HG02870 (cell line): ENCODE data around the gene CHST13.

Source experiments
- ATAC-seq: cut with Tn5 transposase; IDR thresholded peaks from one replicate; pipeline ENCODE4 v1.9.1; 2021; ENCODE audit warnings: mild to moderate bottlenecking, moderate library complexity; ENCODE audit not compliant: unreplicated experiment

Gene CHST13

GRCh38 chr3:126523745-126524428 lies at the start of gene CHST13:
Gene CHST13 (plus strand): TSS chr3:126524155. CDS start chr3:126524333, 178 bp downstream.
- no peak for ATAC-seq

DNA sequence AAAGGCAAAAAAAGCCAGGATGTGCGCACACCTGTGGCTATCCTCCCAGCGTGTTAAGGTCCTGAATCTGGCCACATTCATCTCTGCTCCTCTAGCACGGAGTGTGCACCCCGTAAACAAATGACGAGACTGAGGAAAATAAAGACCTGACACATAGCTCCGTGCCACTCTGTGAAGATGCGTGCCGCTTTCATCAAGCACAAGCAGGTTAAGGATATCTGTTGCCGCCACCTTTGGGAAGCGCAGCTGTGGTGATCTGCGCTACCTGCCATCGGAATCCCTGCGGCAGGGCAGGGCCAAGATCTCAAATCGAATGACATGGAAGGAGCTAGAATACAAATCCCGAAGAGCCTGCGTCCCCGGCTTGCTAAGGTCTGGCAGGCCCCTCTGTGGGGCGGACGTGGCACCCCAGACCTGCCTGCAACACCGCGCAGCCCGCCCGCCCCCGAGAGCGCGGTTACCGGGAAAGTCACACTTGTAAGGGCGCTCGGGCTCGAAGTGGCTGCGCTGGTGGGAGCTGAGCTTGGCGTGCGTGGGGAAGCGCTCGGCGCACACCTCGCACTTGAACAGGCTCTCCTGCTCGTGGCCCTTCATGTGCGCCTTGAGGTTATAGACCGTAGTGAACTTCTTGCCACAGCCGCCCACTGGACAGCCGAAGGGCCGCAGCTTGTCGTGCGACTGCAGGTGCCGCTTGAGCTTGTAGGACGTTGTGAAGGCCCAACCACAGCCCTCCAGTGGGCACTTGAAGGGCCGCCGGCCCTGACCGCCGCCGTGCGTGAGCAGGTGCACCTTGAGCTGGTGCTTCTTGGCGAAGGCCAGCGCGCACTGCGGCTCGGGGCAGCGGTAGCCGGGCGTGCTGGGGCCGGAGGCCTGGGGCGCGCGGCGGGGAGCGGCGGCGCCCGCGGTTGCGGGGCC lies 49.2 kb upstream of the CHST13 start:
- peak; percentile 13 for ATAC-seq

DNA sequence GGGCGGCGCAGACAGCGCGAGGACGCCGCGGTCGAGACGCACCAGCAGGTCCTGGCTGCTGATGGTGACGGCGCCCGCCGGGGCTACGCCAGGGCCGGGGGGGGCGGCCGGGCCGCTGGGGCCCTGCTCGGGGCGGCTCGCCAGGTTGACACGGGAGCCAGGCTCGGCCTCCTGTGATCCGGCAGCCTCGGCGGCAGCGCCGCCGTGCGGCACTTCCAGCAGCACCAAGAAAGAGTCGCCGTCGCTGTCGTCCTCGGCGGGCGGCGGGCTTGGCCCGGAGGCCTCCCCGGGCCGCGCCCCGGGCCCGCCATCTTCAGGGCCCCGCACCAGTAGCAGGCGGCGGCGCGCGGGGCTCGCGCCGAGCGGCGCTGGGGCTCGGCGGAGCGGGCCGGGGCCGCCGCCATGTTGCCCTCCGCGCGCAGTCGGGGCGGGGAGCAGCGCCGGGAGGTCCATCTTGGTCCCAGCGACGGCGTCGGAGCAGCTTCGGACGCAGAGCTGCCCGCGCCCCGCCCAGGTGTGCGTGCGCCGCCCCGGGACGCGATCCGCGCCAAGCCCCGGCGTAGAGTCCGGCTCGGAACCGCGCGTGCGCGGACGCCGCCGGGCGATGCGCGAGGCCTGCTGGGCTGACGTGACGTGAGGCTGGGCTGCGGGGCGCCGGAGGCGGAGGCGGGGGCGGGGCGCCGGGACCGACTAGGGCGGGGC lies 48.4 kb upstream of the CHST13 start, which contains the start of gene ZXDC:
Gene ZXDC (minus strand): TSS at position 479 of the 702 bp plus-strand sequence. CDS start 26 bp downstream, at position 453.
- ATAC-seq, result peak; percentile 71

DNA sequence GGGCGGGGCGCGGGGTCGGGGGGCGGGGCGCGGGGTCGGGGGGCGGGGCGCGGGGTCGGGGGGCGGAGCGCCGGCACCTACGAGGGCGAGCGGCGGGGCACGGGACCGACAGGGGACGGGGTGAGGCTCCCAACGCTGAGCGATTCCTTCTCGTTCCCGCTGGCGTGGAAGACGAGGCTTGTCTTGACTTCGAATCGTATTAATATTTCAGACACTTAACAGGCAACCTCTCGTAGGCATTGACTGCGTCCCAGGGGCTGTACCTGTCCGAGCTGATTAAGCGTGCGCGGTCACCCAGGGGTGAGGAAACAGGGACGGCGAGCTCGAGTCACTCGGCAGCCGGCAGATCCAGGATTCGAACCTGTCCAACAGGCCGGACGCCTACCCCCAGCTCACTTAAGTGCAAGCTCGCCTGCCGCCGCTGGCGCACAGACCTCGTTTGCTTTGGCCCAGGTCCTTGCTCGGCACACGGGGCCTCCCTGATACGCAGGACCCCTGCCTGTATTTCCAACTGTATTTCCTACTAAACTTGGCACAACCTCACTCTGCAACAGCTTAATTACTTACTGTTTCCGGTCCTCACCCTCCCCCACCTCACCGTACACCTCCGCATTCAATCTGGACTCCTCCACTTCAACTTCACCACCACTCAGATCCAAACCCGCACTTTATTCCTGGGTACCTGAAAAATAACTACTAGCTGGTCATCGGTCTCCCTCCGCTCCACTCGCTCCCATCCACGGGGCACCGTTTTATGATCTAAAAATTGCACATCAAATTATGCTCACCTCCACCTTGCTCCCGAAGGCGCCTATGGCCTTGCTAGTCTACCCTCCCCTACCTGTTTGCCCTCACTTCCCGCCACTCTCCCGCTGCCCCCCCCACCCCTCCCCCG lies 47.5 kb upstream of the CHST13 start:
- peak; percentile 8 for ATAC-seq

GRCh38 chr3:126477061-126477380 lies 46.9 kb upstream of the CHST13 start:
- ATAC-seq, result no peak

DNA sequence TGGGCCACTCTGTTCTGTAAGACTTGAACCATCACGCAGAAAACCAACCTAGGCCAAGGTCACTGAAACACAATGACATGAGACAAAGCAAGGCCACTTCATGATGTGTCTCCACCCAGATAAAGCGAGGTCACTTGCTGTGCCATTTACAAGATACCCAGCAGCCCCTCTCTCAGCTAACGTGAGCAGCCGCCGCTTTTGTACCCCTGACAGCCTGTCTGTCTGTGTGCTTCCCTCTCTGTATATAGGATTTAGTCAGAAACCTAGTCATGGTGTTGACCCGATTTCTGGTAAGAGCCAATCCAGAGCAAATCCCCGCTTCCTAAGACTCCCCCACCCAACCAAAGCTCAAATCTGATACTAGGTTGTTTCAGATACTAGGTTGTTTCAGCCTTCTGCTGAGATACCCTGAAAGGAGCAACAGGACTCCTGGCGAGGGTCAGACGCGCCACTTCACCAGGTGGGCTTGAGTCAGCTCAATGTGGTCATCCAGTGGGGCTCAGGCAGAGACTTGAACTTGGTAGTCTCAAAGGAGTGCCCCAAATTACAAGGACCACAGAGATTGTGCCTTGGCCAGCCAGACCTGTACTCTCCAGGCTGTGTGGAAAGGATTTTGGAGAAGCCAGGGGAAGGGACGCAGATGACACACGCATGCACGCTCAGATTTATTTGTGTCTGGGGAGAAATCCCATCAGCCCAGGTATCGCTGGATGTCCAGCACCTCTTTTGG lies 45.2 kb upstream of the CHST13 start:
- ATAC-seq, result no peak

DNA sequence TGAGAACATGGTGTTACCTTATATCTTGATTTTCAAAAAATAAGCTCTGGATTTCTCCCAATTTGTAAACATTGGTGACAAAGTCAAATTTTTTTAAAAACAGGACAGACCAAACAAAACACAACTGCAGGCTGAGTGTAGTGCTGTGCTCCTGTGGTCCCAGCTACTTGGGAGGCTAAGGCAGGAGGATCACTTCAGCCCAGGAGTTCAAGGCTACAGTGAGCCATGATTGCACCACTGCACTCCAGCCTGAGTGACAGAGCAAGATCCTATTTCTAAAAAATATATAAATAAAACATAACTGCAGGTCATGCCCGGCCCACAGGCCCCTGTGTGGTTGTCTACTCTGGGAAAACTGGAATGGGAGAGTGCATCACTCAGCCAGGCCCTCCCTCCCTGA lies 44.3 kb upstream of the CHST13 start:
- no peak for ATAC-seq

- no peak for ATAC-seq
These were observed 43.7 kb upstream of the CHST13 start for GRCh38 chr3:126480206-126480605.

DNA sequence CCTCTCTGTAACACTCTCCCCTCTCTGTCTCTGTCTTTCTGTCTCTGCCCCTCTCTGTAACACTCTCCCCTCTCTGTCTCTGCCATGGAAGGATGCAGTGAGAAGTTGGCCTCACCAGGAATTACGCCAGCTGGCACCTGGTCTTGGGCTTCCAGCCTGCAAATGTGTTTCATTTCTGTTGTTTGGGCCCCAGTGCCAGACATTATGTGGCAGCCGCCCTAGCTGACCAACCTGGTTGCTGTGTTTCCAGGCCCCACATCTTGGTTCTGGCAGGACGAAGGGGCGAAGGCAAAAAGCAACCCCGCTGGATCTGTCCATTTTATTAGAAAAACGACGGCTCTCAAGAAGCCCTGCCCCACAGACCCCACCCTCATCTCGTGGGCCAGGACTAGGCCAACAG lies 43.1 kb upstream of the CHST13 start:
- ATAC-seq, result no peak

DNA sequence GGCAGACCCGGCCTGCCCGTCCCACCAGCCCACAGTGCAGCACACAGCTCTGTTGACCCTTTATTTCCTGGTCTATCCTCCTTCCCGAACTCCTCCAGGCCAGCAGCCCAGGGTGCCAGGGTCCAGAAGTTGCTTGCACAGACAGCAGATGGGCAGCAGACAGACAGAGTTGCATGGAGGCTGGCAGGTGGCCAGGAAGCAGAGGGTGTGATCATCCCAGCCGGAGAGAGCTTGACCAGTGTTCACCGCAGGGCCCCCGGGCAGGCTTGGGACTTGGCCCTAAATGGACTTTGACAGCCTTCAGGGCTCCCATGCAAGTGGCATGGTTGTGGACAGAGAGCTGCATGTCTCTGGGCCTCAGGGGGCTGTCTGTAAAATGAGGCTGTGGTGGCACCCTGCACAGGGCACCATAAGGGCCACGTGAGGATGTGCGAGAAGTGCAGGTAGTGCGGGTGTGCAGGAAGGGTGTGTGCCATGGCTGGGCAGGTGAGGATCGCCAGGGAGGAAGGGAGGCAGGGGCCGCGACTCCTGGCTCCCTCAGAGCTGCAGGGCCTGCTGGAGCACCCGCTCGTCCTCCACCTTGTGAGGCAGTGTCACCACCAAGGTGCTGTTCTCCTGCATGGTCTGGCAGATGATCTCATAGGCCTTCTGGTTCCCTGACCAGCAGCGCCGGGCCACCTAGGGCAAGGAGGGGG lies 42.0 kb upstream of the CHST13 start:
- no peak for ATAC-seq

DNA sequence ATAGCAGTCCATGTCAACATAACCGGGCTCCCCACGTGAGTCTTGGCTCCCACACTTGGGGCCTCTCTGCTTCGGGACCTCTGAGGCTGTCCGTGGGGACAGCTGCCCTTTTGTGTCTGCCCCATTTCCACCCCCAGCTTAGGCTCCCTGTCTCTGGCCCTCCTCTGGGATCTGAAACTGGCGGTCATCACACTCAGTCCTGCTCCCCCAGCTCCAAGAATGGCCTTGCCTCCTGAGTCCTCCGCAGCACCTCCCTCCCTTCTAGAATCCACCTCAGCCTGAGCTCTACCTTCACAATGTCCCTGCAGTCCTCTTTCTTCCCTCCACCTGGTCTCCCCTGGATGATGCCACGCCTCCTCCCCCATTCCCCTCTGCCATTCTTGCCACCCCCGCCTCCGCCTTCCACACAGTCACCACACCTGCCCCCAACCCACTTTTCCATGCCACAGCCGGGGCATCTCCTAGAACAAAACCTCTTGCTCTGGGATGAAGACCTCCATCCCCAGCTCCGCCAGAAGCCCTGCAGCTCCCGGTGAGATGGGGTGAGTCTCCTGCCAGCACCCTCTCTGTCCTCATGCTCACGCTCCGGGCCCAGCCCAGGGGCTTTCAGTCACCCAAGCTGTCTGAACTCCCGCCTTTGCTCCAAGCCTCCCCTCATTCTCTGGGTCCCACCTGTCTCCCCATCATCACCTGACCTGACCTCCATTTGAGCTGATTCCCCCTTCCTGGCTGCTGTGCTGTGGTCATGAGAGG lies 41.3 kb upstream of the CHST13 start:
- ATAC-seq, result no peak

DNA sequence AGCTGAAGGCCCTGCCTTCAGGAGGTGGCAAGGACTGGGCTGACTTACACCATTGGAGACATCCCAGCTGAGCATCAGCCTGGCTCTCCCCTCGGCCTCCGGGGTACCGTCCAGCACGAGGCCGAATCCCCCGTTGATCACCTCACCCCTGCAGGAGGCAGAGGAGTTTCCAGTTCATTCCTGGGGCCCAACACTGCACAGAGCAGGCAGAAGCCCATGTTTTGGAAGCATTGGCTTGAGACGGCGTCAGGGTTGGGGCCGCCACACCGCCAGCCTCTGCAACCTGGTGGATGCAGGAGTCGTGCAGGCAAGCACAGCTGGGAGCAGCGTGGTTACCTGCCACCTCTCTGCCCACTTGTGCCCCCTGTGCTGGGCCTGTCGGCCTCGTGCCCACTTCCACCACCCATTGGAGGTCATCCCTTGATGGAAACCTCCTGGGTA lies 40.6 kb upstream of the CHST13 start:
- ATAC-seq, result no peak

GRCh38 chr3:126484148-126484547 lies 39.8 kb upstream of the CHST13 start:
- ATAC-seq, result no peak

DNA sequence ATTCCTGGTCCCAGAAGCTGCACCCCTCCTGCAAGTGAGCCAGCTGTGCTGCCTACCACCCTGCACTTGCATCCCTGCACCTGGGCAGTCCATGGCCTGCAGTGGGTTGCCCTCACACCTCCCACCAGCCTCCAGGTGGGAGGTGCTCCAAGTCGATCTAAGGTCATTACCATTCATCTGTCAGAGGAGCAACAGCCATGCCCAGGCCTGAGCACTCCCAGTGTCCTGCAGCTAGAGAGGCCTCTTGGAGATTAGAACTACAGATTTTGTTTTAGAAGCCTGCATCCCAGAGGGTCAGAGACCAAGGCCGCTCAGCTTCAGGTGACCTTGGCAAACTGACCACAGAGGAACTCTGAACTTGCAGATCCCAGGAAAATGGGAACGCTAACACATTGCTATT lies 39.3 kb upstream of the CHST13 start:
- ATAC-seq, result no peak

DNA sequence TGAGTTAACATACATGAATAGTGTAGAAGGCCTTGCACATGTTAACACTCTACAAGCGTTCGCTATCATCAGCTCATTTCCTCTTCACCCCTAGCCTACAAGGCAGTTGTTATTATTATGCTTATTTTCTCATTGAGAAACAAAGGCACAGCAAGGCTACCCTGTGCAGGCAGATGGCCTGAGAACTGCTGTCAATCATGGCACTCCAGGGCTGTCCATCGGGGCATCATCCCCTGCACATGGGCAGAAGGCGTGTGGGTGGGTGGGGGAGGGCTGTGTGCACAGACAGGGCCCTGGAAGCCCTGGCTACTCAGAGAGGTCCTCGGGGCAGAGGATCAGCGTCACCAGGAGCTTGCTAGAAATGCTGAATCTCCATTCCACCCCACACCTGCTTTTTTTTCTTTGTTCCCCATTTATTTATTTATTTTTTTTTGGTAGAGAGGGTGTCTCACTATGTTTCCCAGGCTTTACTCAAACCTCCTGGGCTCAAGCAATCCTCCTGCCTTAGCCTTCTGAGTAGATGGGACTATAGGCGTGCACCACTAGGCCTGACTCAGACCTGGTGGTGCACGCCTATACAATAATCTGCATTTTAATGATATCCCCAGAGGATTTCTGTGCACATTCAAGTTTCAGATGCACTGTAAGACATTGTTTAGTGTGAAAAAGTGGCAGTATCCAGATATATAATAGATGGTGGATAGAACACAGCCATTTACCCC lies 38.6 kb upstream of the CHST13 start:
- no peak for ATAC-seq

DNA sequence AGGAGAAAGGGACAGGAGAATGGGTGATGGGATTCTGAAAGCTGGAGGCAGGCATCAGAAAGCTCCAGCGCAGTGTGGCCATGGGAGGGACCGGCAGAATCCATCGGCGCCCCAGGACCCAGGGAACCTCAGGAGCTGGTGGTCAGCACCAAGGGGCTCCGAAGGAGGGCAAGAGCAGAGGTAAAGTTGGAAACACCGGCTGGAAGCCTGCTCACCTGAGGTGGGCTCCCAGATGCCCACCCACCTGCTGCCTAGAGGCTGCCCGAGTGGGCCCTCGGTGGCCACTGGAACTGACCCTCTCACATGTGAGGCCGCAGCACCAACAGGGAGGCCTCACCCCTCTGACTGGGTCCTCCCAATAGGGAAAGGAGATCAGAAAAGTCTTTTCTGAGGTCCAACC lies 38.0 kb upstream of the CHST13 start:
- no peak for ATAC-seq

- ATAC-seq, result no peak
These were observed 37.6 kb upstream of the CHST13 start for GRCh38 chr3:126486360-126486847.
